Activated CD8-positive, alpha-beta memory T cell treated with anti-CD3 and anti-CD28 coated beads for 24 hours (primary cell): ENCODE measurements around the gene GAS2L2.

Experiments used
- DNase-seq: peaks from one replicate; pipeline ENCODE4 v3.0.0-alpha.2; 2020

Gene GAS2L2

GRCh38 chr17:35752945-35753764, at the start of gene GAS2L2:
TSS of gene GAS2L2 (minus strand) at chr17:35753239. CDS start at chr17:35752850, 389 bp downstream.
- DNase-seq: no peak

DNA sequence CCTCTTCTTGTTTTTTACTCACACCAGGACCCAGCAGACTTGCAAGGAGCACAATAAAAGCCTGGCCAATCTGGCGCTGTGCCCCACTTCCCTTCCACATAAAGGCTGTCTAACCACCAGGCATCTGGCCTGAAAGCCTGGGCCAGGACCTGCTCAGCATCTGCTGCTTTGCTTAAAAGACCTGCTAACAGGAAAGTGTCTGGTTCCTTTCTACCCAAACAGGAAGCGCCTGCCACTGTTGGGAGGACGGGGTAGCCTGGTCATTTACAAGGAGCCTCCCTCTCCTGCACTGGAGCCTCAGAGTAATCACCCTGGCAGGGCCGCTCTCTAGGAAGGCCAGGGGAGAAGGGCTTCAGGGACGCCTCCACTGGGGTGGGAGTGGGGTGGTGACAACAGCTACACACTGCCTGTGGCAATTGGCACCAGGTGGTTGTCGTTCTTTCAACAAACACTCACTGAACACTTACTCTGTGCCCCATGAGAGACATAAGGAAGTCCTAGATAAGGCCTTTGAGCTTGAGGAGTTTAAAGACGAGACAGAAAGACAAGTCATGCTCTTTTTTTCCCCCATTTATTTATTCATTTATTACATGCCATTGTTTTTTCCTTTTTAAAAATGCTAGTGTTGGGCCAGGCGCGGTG, 48.7 kb upstream of the GAS2L2 start:
- peak; percentile 71 for DNase-seq

GRCh38 chr17:35799942-35800341, 46.9 kb upstream of the GAS2L2 start:
- DNase-seq: peak; percentile 42

GRCh38 chr17:35797918-35798317, 44.9 kb upstream of the GAS2L2 start:
- DNase-seq: peak; percentile 46

GRCh38 chr17:35797370-35797769, 44.3 kb upstream of the GAS2L2 start:
- DNase-seq: peak; percentile 50

DNA sequence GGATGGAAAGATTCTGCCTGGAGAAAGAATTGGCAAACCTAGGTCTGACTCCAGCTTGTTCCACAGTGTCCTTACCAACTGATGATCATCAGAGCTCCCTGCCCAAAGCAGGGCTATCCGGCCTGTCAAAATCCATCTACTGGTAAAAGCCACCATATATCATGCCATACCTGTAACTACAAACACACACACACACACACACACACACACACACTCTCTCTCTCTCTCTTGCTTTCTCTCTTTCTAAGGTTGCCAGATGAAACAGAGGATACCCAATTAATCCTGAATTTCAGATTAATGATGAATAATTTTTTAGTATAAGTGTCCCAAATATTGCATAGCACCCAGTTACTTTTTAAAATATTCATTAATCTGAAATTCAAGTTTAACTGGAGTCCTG, 43.9 kb upstream of the GAS2L2 start:
- peak; percentile 19 for DNase-seq

- DNase-seq: no peak
These were observed 42.8 kb upstream of the GAS2L2 start for GRCh38 chr17:35795871-35796265.

DNA sequence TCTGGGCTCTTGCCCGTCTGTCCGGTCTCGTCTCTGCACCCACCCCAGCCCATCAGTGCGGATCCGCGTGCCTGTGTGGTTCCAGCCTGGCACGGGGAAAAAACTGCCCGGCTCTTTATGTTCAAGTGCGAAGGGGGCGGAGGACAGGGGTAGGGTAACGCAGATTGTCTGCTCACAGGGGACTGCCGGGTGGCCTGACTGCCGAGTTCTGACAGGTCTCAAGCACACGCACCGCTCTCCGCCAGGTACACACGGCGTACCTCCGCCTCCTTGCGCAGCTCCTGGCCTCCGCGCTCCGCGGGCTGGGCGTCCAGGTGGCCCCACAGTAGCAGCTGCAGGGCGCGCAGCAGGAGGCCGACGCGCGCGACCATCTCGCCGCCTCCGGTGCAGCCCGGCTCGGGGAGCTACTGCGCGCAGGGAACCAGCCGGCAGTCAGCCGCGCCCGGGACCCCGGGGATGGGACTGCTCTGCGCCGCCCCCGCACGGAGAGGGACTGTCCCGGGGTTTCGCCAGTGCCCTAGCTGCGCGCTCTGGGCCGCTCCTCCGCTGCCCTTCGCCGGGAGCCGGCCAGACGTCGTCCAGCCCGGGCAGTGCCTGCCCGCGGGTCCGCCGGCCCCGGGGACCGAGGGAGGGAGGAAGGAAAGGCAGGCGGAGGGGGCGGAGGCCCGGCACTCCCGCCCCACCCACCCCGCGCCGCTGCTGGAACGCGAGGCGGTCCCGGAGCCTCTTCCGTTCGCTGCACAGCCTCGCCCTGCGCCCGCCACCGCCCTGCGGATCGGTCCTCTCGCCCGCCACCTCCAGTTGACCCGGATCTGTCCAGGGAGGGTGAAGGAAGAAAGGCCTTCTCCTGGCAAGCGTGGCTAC, 42.2 kb upstream of the GAS2L2 start, which contains the start of gene MMP28:
MMP28 (minus strand) TSS at position 635 of the 864 bp plus-strand sequence; CDS start at position 371, 264 bp downstream.
- DNase-seq: peak; percentile 82

DNA sequence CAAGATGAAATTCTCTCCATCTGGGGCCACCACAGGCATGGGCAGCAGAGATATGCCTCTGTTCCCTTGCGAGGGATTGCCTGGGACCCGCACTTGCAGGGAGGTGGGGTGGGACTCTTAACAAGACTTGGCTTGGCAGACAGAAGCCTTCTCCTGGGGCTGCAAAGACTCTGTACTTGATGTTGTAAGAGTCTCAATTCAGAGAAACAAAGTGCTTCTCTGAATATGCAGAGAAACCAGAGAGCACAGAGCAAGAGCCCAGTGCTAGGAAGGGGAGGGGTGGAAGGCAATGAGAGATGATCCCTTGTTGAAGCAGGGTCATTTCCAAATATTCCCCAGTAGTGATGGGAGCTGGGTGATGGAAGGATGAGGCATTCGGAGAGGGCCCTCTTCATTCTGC, 40.2 kb upstream of the GAS2L2 start:
- no peak for DNase-seq

- no peak for DNase-seq
These were observed 38.8 kb upstream of the GAS2L2 start for GRCh38 chr17:35791681-35792350.

DNA sequence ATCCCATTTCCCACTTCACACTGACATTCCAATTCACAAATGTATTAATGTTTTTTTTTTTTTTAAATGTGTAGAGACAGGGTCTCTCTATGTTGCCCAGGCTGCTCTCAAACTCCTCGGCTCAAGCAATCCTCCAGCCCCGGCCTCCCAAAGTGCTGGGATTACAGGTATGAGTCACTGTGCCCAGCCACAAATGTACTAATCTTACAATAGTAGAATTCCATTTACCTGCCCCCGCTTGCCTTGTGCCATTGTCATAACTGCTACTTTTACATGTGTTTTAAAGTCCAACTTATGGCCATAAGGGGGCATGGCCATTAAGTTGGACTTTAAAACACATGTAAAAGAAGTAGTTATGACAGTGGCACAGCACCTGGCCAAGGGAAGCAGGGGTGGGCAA, 37.8 kb upstream of the GAS2L2 start:
- DNase-seq: no peak

- no peak for DNase-seq
These were observed 35.7 kb upstream of the GAS2L2 start for GRCh38 chr17:35788477-35789368.

- no peak for DNase-seq
These were observed 33.9 kb upstream of the GAS2L2 start for GRCh38 chr17:35786941-35787432.

- DNase-seq: no peak
These were observed 31.9 kb upstream of the GAS2L2 start for GRCh38 chr17:35784895-35785294.

DNA sequence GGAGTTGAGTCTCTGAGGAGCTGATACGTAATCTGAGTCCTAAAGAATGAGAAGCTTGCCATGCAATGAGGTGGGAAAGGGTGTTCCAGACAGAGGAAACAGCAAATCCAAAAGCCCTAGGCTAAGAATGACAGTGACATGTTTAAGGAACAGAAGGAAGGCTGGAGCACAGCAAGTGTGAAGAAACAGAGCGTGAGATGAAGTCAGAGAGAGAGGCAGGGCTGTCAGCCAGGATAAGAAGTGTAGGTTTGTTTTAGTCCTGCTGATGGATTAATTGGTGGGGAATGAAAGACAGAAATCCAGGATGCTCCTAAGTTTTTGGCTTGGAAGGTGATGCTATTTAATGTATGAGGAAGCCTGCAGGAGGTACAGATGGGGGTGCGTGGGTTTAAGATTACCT, 27.9 kb upstream of the GAS2L2 start:
- no peak for DNase-seq

DNA sequence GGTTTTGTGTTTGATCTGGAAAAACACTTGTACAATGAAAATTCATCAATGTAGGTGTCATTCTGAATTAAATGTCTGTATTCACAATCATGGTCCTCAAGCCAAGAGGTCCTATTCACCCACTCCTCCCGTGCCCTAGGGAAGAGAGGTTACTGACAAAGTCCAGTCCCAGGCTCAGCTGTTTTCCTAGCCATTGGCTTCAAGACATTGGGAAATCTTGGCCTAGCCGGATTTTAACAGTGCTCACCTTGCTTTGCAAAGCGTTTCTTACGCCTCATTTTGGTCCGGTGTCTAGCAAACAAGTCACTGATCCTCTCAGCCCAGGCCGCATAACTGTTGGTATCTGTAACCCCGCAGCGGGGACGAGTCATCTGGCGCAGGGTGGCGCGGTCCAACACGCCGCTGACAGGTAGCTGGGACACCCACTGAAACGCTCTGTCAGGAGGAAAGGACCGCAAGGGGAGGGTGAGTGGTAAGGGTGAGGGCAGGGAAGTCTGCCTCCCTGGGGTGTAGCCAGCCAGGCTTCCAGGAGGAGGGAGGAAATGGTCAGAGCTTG, 25.7 kb upstream of the GAS2L2 start:
- DNase-seq: no peak

DNA sequence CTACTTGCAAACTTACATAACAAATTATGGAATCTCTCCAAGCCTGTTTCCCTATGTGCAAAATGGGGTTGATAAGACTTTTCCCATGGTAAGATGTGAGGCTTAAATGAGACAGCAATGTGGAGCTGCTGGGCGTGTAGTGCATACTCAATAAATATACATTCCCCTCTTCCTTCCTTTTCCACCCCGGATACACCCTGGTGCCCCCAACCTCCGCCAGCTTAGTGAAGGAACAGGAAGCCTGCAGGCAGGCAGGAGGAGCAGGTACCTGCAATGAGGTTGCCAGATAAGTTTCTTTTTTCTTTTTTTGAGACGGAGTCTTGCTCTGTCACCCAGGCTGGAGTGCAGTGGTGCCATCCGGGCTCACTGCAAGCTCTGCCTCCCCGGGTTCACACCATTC, 22.5 kb upstream of the GAS2L2 start:
- no peak for DNase-seq

DNA sequence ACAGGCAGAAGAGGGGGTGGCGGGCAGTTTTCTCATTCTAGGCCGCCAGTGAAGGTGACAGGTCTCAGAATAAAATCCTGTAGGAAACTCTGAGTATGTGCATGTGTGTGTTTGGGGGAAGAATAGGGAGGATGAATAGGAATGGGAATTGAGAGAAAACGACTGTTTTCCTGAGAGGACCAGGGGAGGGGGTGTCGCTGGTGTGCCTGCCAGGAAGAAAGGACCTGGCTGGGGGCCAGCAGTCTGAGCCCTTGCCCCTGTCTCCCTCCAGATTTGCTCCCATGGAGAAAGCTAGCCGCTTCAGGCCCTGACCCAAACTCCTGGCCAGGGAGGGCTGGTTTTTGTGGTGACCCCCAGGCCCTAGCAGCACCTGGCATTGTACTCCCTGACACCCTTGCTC, 22.0 kb upstream of the GAS2L2 start:
- no peak for DNase-seq

GRCh38 chr17:35774499-35774898, 21.5 kb upstream of the GAS2L2 start:
- no peak for DNase-seq

GRCh38 chr17:35773679-35774425, 20.8 kb upstream of the GAS2L2 start:
- no peak for DNase-seq
